H1 (cell line): Measurements from ENCODE around the gene PRR3. TPM values are rescaled to one million over a fixed set of nuclear protein-coding genes. Genes with fewer than 3 reads are reported as not detected.

ENCODE experiments used
- CTCF ChIA-PET: fragments of 300-600 bp; sonication (Branson Sonifier 250); formaldehyde crosslinking; loops from one replicate; lab custom pipeline; 2021; ENCODE audit not compliant: partially characterized antibody; lab: Charles Lee
- POLR2A ChIA-PET: fragments of 300-600 bp; sonication (Branson Sonifier 250); formaldehyde crosslinking; loops from one replicate; lab custom pipeline; 2021; ENCODE audit warnings: inconsistent platforms; ENCODE audit not compliant: partially characterized antibody; lab: Charles Lee
- DNase-seq, 2 experiments: peaks; one replicate each; pipeline versions ENCODE4 v3.0.0 to v3.0.0-alpha.2; 2010 to 2022; ENCODE audit warnings: low spot score in 2 of 2, low read depth in 1 of 2, mixed read lengths in 1 of 2
- FAIRE-seq: peaks from 2 replicates; lab custom pipeline; 2011; peaks lifted over from hg19 to GRCh38; lab: Jason Lieb, UNC
- H2AFZ ChIP-seq: 2 replicates; pipeline ENCODE4 v1.8.1; 2012; ENCODE audit warnings: low read length, inconsistent platforms
- H2AK5ac ChIP-seq: 2 replicates; pipeline ENCODE4 v1.6.1; 2013; ENCODE audit warnings: low read depth, low read length
- H2BK120ac ChIP-seq: replicated peaks from 2 replicates; pipeline ENCODE3; 2013; ENCODE audit warnings: low read depth, low read length, inconsistent platforms
- H2BK12ac ChIP-seq: 2 replicates; pipeline ENCODE4 v1.6.1; 2013; ENCODE audit warnings: low read depth, low read length
- H2BK15ac ChIP-seq: 2 replicates; pipeline ENCODE4 v1.6.1; 2013; ENCODE audit warnings: low read length
- H2BK20ac ChIP-seq: 2 replicates; pipeline ENCODE4 v1.6.1; 2013; ENCODE audit warnings: low read length
- H2BK5ac ChIP-seq: 2 replicates; pipeline ENCODE4 v1.6.1; 2013; ENCODE audit warnings: low read depth, low read length
- H3K14ac ChIP-seq: 2 replicates; pipeline ENCODE4 v1.6.1; 2013; ENCODE audit warnings: inconsistent platforms; ENCODE audit not compliant: insufficient read length
- H3K18ac ChIP-seq: 2 replicates; pipeline ENCODE4 v1.6.1; 2013; ENCODE audit warnings: low read length; ENCODE audit errors: extremely low read depth
- H3K23ac ChIP-seq: 2 replicates; pipeline ENCODE4 v1.6.1; 2013; ENCODE audit warnings: inconsistent platforms; ENCODE audit not compliant: insufficient read length
- H3K23me2 ChIP-seq: 2 replicates; pipeline ENCODE4 v1.6.1; 2013; ENCODE audit warnings: low read depth, low read length
- H3K27ac ChIP-seq: 2 replicates; pipeline ENCODE4 v1.6.1; 2011; ENCODE audit warnings: low read depth, low read length, inconsistent platforms
- H3K27me3 ChIP-seq, 4 experiments: replicated peaks in 1 of 4; 1 replicate in 1 of 4; 2 replicates in 3 of 4; pipeline versions ENCODE4 v1.6.1 to v1.8.1; 2011 to 2013; ENCODE audit warnings: low read length in 3 of 4, mild to moderate bottlenecking in 3 of 4, inconsistent platforms in 2 of 4, mixed read lengths in 2 of 4, moderate library complexity in 1 of 4; ENCODE audit not compliant: control insufficient read depth in 3 of 4, insufficient read depth in 3 of 4; ENCODE audit errors: extremely low read depth in 1 of 4
- H3K36me3 ChIP-seq, 4 experiments: 2 replicates each; pipeline versions ENCODE4 v1.6.1 to v1.8.1; 2011 to 2013; ENCODE audit warnings: mild to moderate bottlenecking in 4 of 4, low read length in 3 of 4, moderate library complexity in 2 of 4, control low read depth in 1 of 4, inconsistent platforms in 1 of 4; ENCODE audit not compliant: insufficient read depth in 4 of 4, control insufficient read depth in 2 of 4
- H3K4ac ChIP-seq: replicated peaks from 2 replicates; pipeline ENCODE3; 2013; ENCODE audit warnings: low read length, low read depth, mixed read lengths, inconsistent platforms; ENCODE audit not compliant: insufficient read length
- H3K4me1 ChIP-seq, 4 experiments: replicated peaks in 1 of 4; 1 replicate in 1 of 4; 2 replicates in 3 of 4; pipeline versions ENCODE4 v1.6.1 to v1.8.1; 2011 to 2013; ENCODE audit warnings: low read length in 3 of 4, inconsistent platforms in 2 of 4, mixed read lengths in 1 of 4; ENCODE audit not compliant: insufficient read depth in 4 of 4, control insufficient read depth in 3 of 4
- H3K4me2 ChIP-seq, 2 experiments: 2 replicates each; pipeline versions ENCODE4 v1.6.1 to v1.8.1; 2011 to 2013; ENCODE audit warnings: low read depth in 2 of 2, low read length in 2 of 2, control low read depth in 1 of 2, inconsistent platforms in 1 of 2, mild to moderate bottlenecking in 1 of 2; ENCODE audit not compliant: insufficient read depth in 1 of 2
- H3K4me3 ChIP-seq, 4 experiments: fragments of 200-600, 300-600 bp in 1 of 4; sonication (generic), shearing (Covaris generic), sonication (Bioruptor Twin) in 1 of 4; 2 replicates each; pipeline versions ENCODE4 v1.5.1 to v1.8.1; 2011 to 2016; ENCODE audit warnings: low read length in 4 of 4, low read depth in 3 of 4, control low read depth in 2 of 4, inconsistent platforms in 2 of 4, mild to moderate bottlenecking in 2 of 4, mixed read lengths in 1 of 4, moderate library complexity in 1 of 4; ENCODE audit not compliant: insufficient read depth in 2 of 4; ENCODE audit errors: extremely low read depth in 1 of 4
- H3K56ac ChIP-seq: replicated peaks from 2 replicates; pipeline ENCODE3; 2013; ENCODE audit warnings: low read depth, mild to moderate bottlenecking, mixed read lengths, low read length, inconsistent platforms; ENCODE audit not compliant: insufficient read length
- H3K79me1 ChIP-seq: 2 replicates; pipeline ENCODE4 v1.6.1; 2013; ENCODE audit warnings: low read depth, low read length, control low read depth
- H3K79me2 ChIP-seq, 2 experiments: 2 replicates each; pipeline versions ENCODE4 v1.6.1 to v1.8.1; 2012 to 2013; ENCODE audit warnings: low read length in 2 of 2, mild to moderate bottlenecking in 2 of 2, inconsistent platforms in 1 of 2; ENCODE audit not compliant: insufficient read depth in 2 of 2, control insufficient read depth in 1 of 2
- H3K9ac ChIP-seq, 4 experiments: replicated peaks in 1 of 4; 1 replicate in 1 of 4; 2 replicates in 3 of 4; pipeline versions ENCODE4 v1.6.1 to v1.8.1; 2011 to 2013; ENCODE audit warnings: low read depth in 3 of 4, low read length in 3 of 4, control low read depth in 2 of 4, mild to moderate bottlenecking in 2 of 4, moderate library complexity in 2 of 4, inconsistent platforms in 1 of 4; ENCODE audit errors: extremely low read depth in 1 of 4
- H3K9me3 ChIP-seq, 2 experiments: 2 replicates each; pipeline versions ENCODE4 v1.6.1 to v1.8.1; 2012 to 2013; ENCODE audit warnings: mild to moderate bottlenecking in 2 of 2, moderate library complexity in 2 of 2, control low read depth in 1 of 2, inconsistent platforms in 1 of 2, low read depth in 1 of 2, low read length in 1 of 2, mixed read lengths in 1 of 2; ENCODE audit not compliant: insufficient read depth in 2 of 2
- H4K20me1 ChIP-seq, 2 experiments: replicated peaks in 1 of 2; 2 replicates each; pipeline versions ENCODE3 to v1.8.1; 2011 to 2013; ENCODE audit warnings: inconsistent platforms in 2 of 2, low read length in 2 of 2, mild to moderate bottlenecking in 1 of 2; ENCODE audit not compliant: insufficient read depth in 2 of 2, control insufficient read depth in 1 of 2
- H4K5ac ChIP-seq: 2 replicates; pipeline ENCODE4 v1.6.1; 2013; ENCODE audit warnings: low read length, low read depth, mixed read lengths, inconsistent platforms; ENCODE audit not compliant: insufficient read length
- H4K8ac ChIP-seq: 2 replicates; pipeline ENCODE4 v1.8.0; 2013; ENCODE audit warnings: mild to moderate bottlenecking, moderate library complexity, low read length, inconsistent platforms; ENCODE audit not compliant: insufficient read depth; ENCODE audit errors: extremely low read depth
- H4K91ac ChIP-seq: replicated peaks from 2 replicates; pipeline ENCODE3; 2013; ENCODE audit warnings: low read length, mixed read lengths, inconsistent platforms; ENCODE audit not compliant: insufficient read length
- EP300 ChIP-seq, 2 experiments: IDR thresholded peaks; 1 replicate in 1 of 2; 2 replicates in 1 of 2; pipeline ENCODE4 v1.6.1; 2011 to 2012; ENCODE audit warnings: low read depth in 2 of 2, low read length in 2 of 2, mild to moderate bottlenecking in 2 of 2, borderline replicate concordance in 1 of 2, inconsistent platforms in 1 of 2, moderate library complexity in 1 of 2
- WGBS, 2 experiments: shearing (Covaris generic) in 1 of 2; methylation state at CpG; one replicate each; pipeline versions ENCODE4 v1.1.6 to v1.1.7; 2013 to 2015; ENCODE audit warnings: low lambda C conversion rate in 2 of 2, mixed read lengths in 2 of 2, inconsistent platforms in 1 of 2, low coverage in 1 of 2, missing lambda C conversion rate in 1 of 2; ENCODE audit not compliant: insufficient replicate concordance in 2 of 2, insufficient coverage in 1 of 2, insufficient read length in 1 of 2; ENCODE audit errors: extremely low coverage in 1 of 2, missing lambda C conversion rate in 1 of 2; 5-methylcytosine and 5-hydroxymethylcytosine counted together
- polyA plus RNA-seq, 7 experiments: library from polyadenylated mRNA; depleted of rRNA in 3 of 7; stranded (reverse) in 5 of 7; unstranded in 2 of 7; fragments of >200 nt in 5 of 7; fragments of 200-250 nt in 2 of 7; gene quantifications; 1 replicate in 5 of 7; 2 replicates in 1 of 7; 4 replicates in 1 of 7; pipeline versions ENCODE4 v1.2.1 to v1.2.3, GENCODE V29; 2011 to 2013; ENCODE audit warnings: missing spikeins in 2 of 7, mixed read lengths in 2 of 7
- total RNA-seq: library from RNA; stranded (reverse); fragmentation: NEBNext Ultra II Directional; extraction: Animal tissue kit (Norgen Biotek cat#: 25700); gene quantifications from 2 replicates; pipeline ENCODE4 v1.2.1, GENCODE V29; 2021

The PRR3 gene
- total and polyA plus RNA-seq, 2 of the 8 experiments (the other 6 are each of a cell fraction or from before 2014, with no cell fraction given), result 10.5 to 24.2 TPM

DNA sequence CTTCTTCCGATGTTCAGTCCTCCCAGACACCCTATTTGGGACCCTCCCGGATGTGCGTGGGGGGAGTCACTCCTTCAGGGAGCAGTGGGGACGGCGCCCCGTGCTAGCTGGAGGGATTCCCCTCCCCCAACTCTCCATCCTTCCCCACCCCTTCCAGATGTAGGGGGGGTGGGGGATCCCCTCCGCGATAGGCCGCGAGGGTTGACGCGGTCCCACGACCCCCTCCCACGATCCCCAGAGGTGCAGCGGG is 1.4 kb upstream of the PRR3 start:
- DNase-seq (no peak), FAIRE-seq (no peak)
- no peak overlapping the region for H2BK12ac ChIP-seq
- H3K36me3 ChIP-seq, result peaks cover 4 to 29% (median 19%) of the 10 kb centered on the region in 4 experiments
- H3K23ac ChIP-seq, result no peak overlapping the region
- H2BK120ac ChIP-seq, result no peak overlapping the region
- ChIA-PET POLR2A (interaction anchor here (0.9 to 5.4 kb wide), 16 partner anchors 9 to 165 kb away, joined by 3 to 68 read pairs (median 6); partner anchors contain the start of genes ABCF1, MRPS18B and PPP1R10), CTCF (interaction anchor here (0.8 to 6.4 kb wide), 5 partner anchors 12 to 103 kb away, joined by 3 to 76 read pairs (median 4); no protein-coding TSS in a partner anchor)
- peaks cover 16% of the 10 kb centered on the region for H3K23me2 ChIP-seq
- no peaks in the 10 kb centered on the region for H3K27me3 ChIP-seq
- H2AFZ ChIP-seq, result 0 out of 2 replicates have a peak overlapping the region, but pooled peaks have one; percentile 0
- no peak overlapping the region for H3K4ac ChIP-seq
- H3K27ac ChIP-seq, result peak overlapping the region; percentile 93
- 0 out of 2 replicates have a peak, but pooled peaks cover 8% of the 10 kb centered on the region for H3K79me1 ChIP-seq
- peak overlapping the region; percentile 92 to 99 for H3K4me2 ChIP-seq
- H3K56ac ChIP-seq, result peak overlapping the region; percentile 90
- H3K9me3 ChIP-seq, result no peaks in the 10 kb centered on the region
- no peak overlapping the region for H2BK20ac ChIP-seq
- H3K18ac ChIP-seq, result peak overlapping the region; percentile 15; the same call in 1 of the 2 replicates
- H2BK15ac ChIP-seq, result no peak overlapping the region
- peaks cover 3 to 34% of the 10 kb centered on the region in 2 experiments for H3K79me2 ChIP-seq
- H4K91ac ChIP-seq, result peak overlapping the region; percentile 9
- peaks cover 0 to 3% (median 1%) of the 10 kb centered on the region in 4 experiments; a peak in 1 of 7 replicates for H3K4me1 ChIP-seq
- WGBS, 2 experiments, result 5% methylated on average over 3 of the region's 15 CpGs; no CpG with 5 or more reads in 1 of the 2 experiments
- H2AK5ac ChIP-seq, result no peak overlapping the region
- H3K4me3 ChIP-seq, result peak overlapping the region; percentile 76 to 91 (median 89)
- H4K20me1 ChIP-seq, result peaks cover 0 to 6% of the 10 kb centered on the region in 2 experiments
- H3K14ac ChIP-seq, result no peak overlapping the region
- peak overlapping the region in 3 of 4 experiments; percentile 72 to 90 (median 90); a peak in 6 of 7 replicates for H3K9ac ChIP-seq
- H2BK5ac ChIP-seq, result peak overlapping the region; percentile 99
- peak overlapping the region; percentile 65; the same call in 1 of the 2 replicates for H4K8ac ChIP-seq
- H4K5ac ChIP-seq, result no peak overlapping the region
- no peak for TF ChIP-seq EP300 (IDR thresholded peaks at IDR 0.05; ENCODE audit: borderline replicate concordance in 1 of 2, low read depth in 2 of 2, low read length in 2 of 2)
